Activated naive CD4-positive, alpha-beta T cell treated with anti-CD3 and anti-CD28 coated beads, Interleukin-2, amount 10 ng/mL, durations not matched to agents 7 days and 5 days (primary cell): ENCODE measurements around the gene LIPT1.
"Not testable (repeated sequence)": the region's sequence is repeated elsewhere in the genome, so short reads cannot be mapped to it uniquely, and the experiment has no call there.

Source experiments
- CTCF ChIA-PET: fragments of 350-600 bp; sonication (Branson Sonifier 250); formaldehyde crosslinking; loops from one replicate; lab custom pipeline; 2021; ENCODE audit warnings: antibody characterized with exemption; lab: Charles Lee
- DNase-seq: peaks from one replicate; pipeline ENCODE4 v3.0.0-alpha.2; 2020
- H3K27ac Mint-ChIP-seq: one replicate; pipeline ENCODE4 v1.8.0; 2021; ENCODE audit warnings: mild to moderate bottlenecking, moderate library complexity, mixed read lengths
- H3K27me3 Mint-ChIP-seq: one replicate; pipeline ENCODE4 v1.8.0; 2021; ENCODE audit warnings: mild to moderate bottlenecking, mixed read lengths
- H3K36me3 Mint-ChIP-seq: one replicate; pipeline ENCODE4 v1.8.0; 2021; ENCODE audit warnings: mixed read lengths
- H3K4me1 Mint-ChIP-seq: one replicate; pipeline ENCODE4 v1.8.0; 2021; ENCODE audit warnings: mixed read lengths
- H3K4me3 Mint-ChIP-seq: one replicate; pipeline ENCODE4 v1.8.0; 2021; ENCODE audit warnings: mild to moderate bottlenecking, moderate library complexity, mixed read lengths
- H3K9me3 Mint-ChIP-seq: one replicate; pipeline ENCODE4 v1.8.0; 2021; ENCODE audit warnings: mixed read lengths

The LIPT1 gene

GRCh38 chr2:99154643-99155536 is at the start of gene LIPT1, which contains the start of gene TSGA10:
TSS of gene LIPT1 (plus strand) at chr2:99154967. CDS start at chr2:99161958, 6,991 bp downstream.
TSS of gene TSGA10 (minus strand) at chr2:99154942. CDS start at chr2:99109439, 45,503 bp downstream.
- DNase-seq = peak; percentile 94
- H3K36me3 Mint-ChIP-seq = peaks cover 18% of the 10 kb centered on the region
- no peaks in the 10 kb centered on the region for H3K9me3 Mint-ChIP-seq
- no peak within 1 kb of the TSS for H3K4me3 Mint-ChIP-seq
- H3K27ac Mint-ChIP-seq = peak within 1 kb of the TSS; percentile 88
- CTCF ChIA-PET = interaction anchor here (0.7 to 1.0 kb wide), 2 partner anchors 26 to 181 kb away, joined by 3 read pairs; partner anchors contain the start of genes MITD1, MRPL30 and TXNDC9
- H3K27me3 Mint-ChIP-seq = no peaks in the 10 kb centered on the region
- peaks cover 27% of the 10 kb centered on the region for H3K4me1 Mint-ChIP-seq

DNA sequence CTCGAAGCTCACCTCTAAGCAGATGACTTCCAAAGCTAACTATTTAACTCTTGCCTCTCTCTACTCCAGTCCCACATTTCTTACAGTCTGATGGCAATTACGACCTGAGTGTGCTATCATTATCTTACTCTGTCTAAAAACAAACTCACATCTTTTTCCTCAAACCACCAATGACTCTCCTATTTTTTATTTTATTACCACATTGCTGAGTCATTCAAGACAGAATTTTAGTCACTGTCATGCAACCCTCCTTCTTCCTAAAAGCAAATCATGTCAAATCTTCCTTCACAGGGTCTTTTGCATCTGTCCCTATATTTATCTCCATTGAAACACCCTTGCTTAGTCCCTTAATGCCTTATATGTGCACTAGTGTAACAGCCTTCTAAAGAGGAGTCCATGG is 47.9 kb upstream of the LIPT1 start:
- Mint-ChIP-seq H3K27me3 (no peaks in the 10 kb centered on the region), H3K36me3 (no peaks in the 10 kb centered on the region), H3K9me3 (no peaks in the 10 kb centered on the region), H3K4me1 (no peaks in the 10 kb centered on the region), H3K4me3 (no peak overlapping the region), H3K27ac (no peak overlapping the region)
- CTCF ChIA-PET = no interaction called here
- no peak for DNase-seq

GRCh38 chr2:99111236-99111635 is 43.5 kb upstream of the LIPT1 start:
- Mint-ChIP-seq H3K27me3 (no peaks in the 10 kb centered on the region), H3K27ac (no peak overlapping the region), H3K4me3 (no peak overlapping the region), H3K4me1 (no peaks in the 10 kb centered on the region), H3K9me3 (no peaks in the 10 kb centered on the region), H3K36me3 (no peaks in the 10 kb centered on the region)
- CTCF ChIA-PET = no interaction called here
- no peak for DNase-seq

DNA sequence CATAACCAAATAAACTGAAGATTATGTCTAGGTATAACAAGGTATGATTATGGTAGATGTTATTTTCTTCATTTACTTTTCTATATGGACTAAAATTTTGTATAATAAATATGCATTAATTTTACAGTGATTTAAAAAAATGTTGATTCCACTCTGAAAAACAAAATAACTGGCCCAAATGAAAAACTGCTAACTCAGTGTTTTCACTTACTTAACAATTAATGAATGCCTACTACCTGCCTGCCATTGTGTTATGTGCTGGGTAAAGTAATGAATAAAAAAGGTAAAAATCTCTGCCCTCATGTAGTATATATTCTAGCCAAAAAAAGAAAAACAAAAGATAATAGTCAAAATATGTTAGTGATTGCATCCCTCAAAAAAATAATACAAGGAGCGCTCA is 42.8 kb upstream of the LIPT1 start:
- Mint-ChIP-seq H3K4me3 (no peak overlapping the region), H3K9me3 (no peaks in the 10 kb centered on the region), H3K4me1 (no peaks in the 10 kb centered on the region), H3K36me3 (no peaks in the 10 kb centered on the region), H3K27me3 (no peaks in the 10 kb centered on the region), H3K27ac (no peak overlapping the region)
- DNase-seq = no peak
- CTCF ChIA-PET = no interaction called here

- Mint-ChIP-seq H3K36me3 (no peaks in the 10 kb centered on the region), H3K4me1 (no peaks in the 10 kb centered on the region), H3K27ac (no peak overlapping the region), H3K4me3 (no peak overlapping the region), H3K9me3 (no peaks in the 10 kb centered on the region), H3K27me3 (no peaks in the 10 kb centered on the region)
- CTCF ChIA-PET = no interaction called here
- no peak for DNase-seq
Observed at GRCh38 chr2:99112617-99113016, 42.1 kb upstream of the LIPT1 start.

DNA sequence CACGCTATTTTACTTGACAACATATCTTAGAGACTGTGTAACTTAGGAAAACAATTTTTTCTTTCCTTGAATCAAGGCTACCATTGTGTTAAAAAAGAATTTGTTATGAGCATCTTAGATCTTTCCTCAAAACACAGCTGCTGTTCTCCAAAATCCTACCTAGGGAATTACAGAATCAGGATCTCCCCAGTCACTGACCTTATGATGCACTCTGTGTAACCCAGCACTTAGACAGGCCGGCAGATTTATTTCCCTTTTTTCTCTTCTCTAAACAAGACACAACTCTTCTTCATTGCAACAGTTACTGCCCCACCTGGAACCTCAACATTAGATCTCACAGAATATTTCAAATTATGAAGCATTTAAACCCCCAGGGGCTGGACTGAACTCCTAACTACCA is 26.8 kb upstream of the LIPT1 start:
- CTCF ChIA-PET = interaction anchor here (1.1 kb wide), 1 partner anchor 61 kb away, joined by 3 read pairs; no protein-coding TSS in a partner anchor
- DNase-seq = no peak
- Mint-ChIP-seq H3K27me3 (no peaks in the 10 kb centered on the region), H3K9me3 (peaks cover 51% of the 10 kb centered on the region), H3K4me1 (no peaks in the 10 kb centered on the region), H3K27ac (no peak overlapping the region), H3K4me3 (no peak overlapping the region), H3K36me3 (peaks cover 22% of the 10 kb centered on the region)

DNA sequence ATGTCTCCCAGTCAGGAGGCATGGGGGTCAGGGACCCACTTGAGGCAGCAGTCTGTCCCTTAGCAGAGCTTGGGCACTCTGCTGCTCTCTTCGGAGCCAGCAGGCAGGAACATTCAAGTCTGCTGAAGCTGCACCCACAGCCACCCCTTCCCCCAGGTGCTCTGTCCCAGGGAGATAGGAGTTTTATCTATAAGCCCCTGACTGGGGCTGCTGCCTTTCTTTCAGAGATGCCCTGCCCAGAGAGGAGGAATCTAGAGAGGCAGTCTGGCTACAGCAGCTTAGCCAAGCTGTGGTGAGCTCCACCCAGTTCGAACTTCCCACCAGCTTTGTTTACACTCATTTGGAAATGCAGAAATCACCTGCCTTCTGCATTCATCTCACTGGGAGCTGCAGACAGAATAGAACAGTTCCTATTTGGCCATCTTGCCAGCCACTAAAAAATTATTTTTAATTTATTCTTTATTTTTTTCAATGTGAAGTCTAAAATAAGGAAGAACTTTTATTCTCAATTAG is 19.7 kb upstream of the LIPT1 start:
- H3K4me3 Mint-ChIP-seq, H3K4me1 Mint-ChIP-seq, H3K27ac Mint-ChIP-seq, CTCF ChIA-PET, DNase-seq: not testable (repeated sequence)
- peaks cover 11% of the 10 kb centered on the region for H3K27me3 Mint-ChIP-seq
- H3K9me3 Mint-ChIP-seq = peaks cover 46% of the 10 kb centered on the region
- peaks cover 23% of the 10 kb centered on the region for H3K36me3 Mint-ChIP-seq

- Mint-ChIP-seq H3K27ac (no peak overlapping the region), H3K9me3 (peaks cover 12% of the 10 kb centered on the region), H3K4me1 (peaks cover 27% of the 10 kb centered on the region), H3K4me3 (no peak overlapping the region), H3K27me3 (peaks cover 22% of the 10 kb centered on the region), H3K36me3 (peaks cover 13% of the 10 kb centered on the region)
- no peak for DNase-seq
- CTCF ChIA-PET = no interaction called here
Observed at GRCh38 chr2:99139003-99139402, 15.8 kb upstream of the LIPT1 start.

GRCh38 chr2:99140056-99140859 is 14.5 kb upstream of the LIPT1 start:
- CTCF ChIA-PET = interaction anchor here (0.7 kb wide), 1 partner anchor 18 kb away, joined by 3 read pairs; no protein-coding TSS in a partner anchor
- Mint-ChIP-seq H3K27me3 (peaks cover 22% of the 10 kb centered on the region), H3K4me1 (peaks cover 27% of the 10 kb centered on the region), H3K36me3 (peaks cover 7% of the 10 kb centered on the region), H3K9me3 (peaks cover 5% of the 10 kb centered on the region), H3K27ac (peak overlapping the region; percentile 94), H3K4me3 (peak overlapping the region; percentile 85)
- no peak for DNase-seq

GRCh38 chr2:99140860-99141109 is 14.0 kb upstream of the LIPT1 start:
- H3K27me3 Mint-ChIP-seq = peaks cover 22% of the 10 kb centered on the region
- H3K27ac Mint-ChIP-seq = peak overlapping the region; percentile 94
- CTCF ChIA-PET = interaction anchor here (0.7 to 1.6 kb wide), 2 partner anchors 17 to 350 kb away, joined by 3 to 4 read pairs; no protein-coding TSS in a partner anchor
- DNase-seq = no peak
- H3K4me3 Mint-ChIP-seq = peak overlapping the region; percentile 85
- peaks cover 3% of the 10 kb centered on the region for H3K9me3 Mint-ChIP-seq
- H3K4me1 Mint-ChIP-seq = peaks cover 27% of the 10 kb centered on the region
- H3K36me3 Mint-ChIP-seq = peaks cover 4% of the 10 kb centered on the region

GRCh38 chr2:99141110-99142108 is 13.4 kb upstream of the LIPT1 start, which contains the start of gene C2orf15:
TSS of gene C2orf15 (plus strand) at chr2:99141707. CDS start at chr2:99150559, 8,852 bp downstream.
- Mint-ChIP-seq H3K9me3 (no peaks in the 10 kb centered on the region), H3K27me3 (peaks cover 22% of the 10 kb centered on the region), H3K4me3 (peak within 1 kb of the TSS; percentile 85), H3K4me1 (peaks cover 27% of the 10 kb centered on the region), H3K27ac (peak within 1 kb of the TSS; percentile 94), H3K36me3 (peaks cover 4% of the 10 kb centered on the region)
- peak; percentile 97 for DNase-seq
- CTCF ChIA-PET = interaction anchor here (0.7 to 1.6 kb wide), 3 partner anchors 17 to 408 kb away, joined by 3 to 4 read pairs (median 3); no protein-coding TSS in a partner anchor

GRCh38 chr2:99150706-99151105 is 4.1 kb upstream of the LIPT1 start:
- CTCF ChIA-PET = no interaction called here
- peaks cover 3% of the 10 kb centered on the region for H3K36me3 Mint-ChIP-seq

DNA sequence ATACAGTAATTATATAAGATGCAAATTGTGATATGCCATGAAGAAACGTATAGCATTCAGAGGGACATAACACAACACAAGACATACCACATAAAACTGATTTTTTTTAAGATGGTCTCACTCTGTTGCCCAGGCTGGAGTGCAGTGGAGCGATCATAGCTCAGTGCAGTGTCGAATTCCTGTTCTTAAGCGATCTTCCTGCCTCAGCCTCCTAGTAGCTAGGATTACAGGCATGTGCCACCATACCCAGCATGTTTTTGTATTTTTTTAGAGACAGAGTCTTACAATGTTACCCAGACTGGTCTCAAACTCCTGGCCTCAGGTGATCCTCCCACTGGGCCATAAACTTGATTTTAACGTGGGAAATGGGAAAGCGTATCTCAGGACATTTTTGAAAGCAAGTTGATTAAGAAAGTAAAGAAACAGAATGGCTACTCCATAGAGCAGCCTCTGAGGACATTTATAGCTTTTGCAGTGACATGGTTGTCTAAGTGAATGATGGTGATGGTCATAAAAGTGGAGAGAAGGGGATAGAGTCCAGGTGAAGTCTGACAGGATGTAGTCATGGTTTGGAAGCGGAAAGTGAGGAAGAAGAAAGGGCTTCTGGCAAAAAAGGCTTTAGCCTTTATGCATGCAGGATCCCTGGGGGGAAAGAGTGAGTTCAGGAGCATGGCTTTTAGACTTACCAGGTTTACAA is 2.4 kb upstream of the LIPT1 start:
- peaks cover 7% of the 10 kb centered on the region for H3K36me3 Mint-ChIP-seq
- H3K4me3 Mint-ChIP-seq = no peak overlapping the region
- DNase-seq = no peak
- H3K27me3 Mint-ChIP-seq = no peaks in the 10 kb centered on the region
- CTCF ChIA-PET = no interaction called here
- H3K9me3 Mint-ChIP-seq = no peaks in the 10 kb centered on the region
- peaks cover 24% of the 10 kb centered on the region for H3K4me1 Mint-ChIP-seq
- no peak overlapping the region for H3K27ac Mint-ChIP-seq

More at GRCh38 chr2:99150706-99151105, 4.1 kb upstream of the LIPT1 start:
- Mint-ChIP-seq H3K9me3 (no peaks in the 10 kb centered on the region), H3K4me3 (no peak overlapping the region), H3K27me3 (no peaks in the 10 kb centered on the region), H3K4me1 (peaks cover 9% of the 10 kb centered on the region), H3K27ac (no peak overlapping the region)
- DNase-seq = no peak
